Right ventricle myocardium inferior (tissue), 1 donor: ENCODE results near the gene CCL14. TPM values are rescaled to one million over a fixed set of nuclear protein-coding genes. Genes with fewer than 3 reads are reported as not detected.
A peak's percentile ranks its signal among the peaks of the same experiment; 100 is the strongest.
"Not testable (repeated sequence)": the region's sequence is repeated elsewhere in the genome, so short reads cannot be mapped to it uniquely, and the experiment has no call there.

Experiments used
- ATAC-seq: fragments of 200-7000 bp; cut with Tn5 transposase; one replicate; pipeline ENCODE4 v1.9.1; 2020; ENCODE audit warnings: mild to moderate bottlenecking, moderate library complexity
- DNase-seq: peaks from one replicate; pipeline ENCODE4 v3.0.0; 2021; ENCODE audit errors: missing footprints
- intact Hi-C: fragments of 100-400 bp; cut with DNase I; formaldehyde crosslinking; loops from one replicate; pipeline ENCODE4 v1.11.0; 2022
- total RNA-seq: library from RNA; stranded (reverse); fragmentation: NEBNext Ultra II Directional; extraction: Animal tissue kit (Norgen Biotek cat#: 25700); gene quantifications from one replicate; pipeline ENCODE4 v1.2.1, GENCODE V29; 2021
- donor health status: DM: no; HTN: yes; CAD: no; lungs with severe emphysema.

CCL14 gene
- total RNA-seq, 1 donor from 2014 or later = 10.3 TPM

- intact Hi-C loops = no loop called here
- ATAC-seq = no peak
Observed at GRCh38 chr17:35963663-35964062, 22.9 kb downstream of the CCL14 start.

GRCh38 chr17:35953720-35954119 is 32.8 kb downstream of the CCL14 start:
- intact Hi-C loops = no loop called here
- ATAC-seq (no peak), DNase-seq (no peak)

More at GRCh38 chr17:35963663-35964062, 22.9 kb downstream of the CCL14 start:
- DNase-seq = no peak

DNA sequence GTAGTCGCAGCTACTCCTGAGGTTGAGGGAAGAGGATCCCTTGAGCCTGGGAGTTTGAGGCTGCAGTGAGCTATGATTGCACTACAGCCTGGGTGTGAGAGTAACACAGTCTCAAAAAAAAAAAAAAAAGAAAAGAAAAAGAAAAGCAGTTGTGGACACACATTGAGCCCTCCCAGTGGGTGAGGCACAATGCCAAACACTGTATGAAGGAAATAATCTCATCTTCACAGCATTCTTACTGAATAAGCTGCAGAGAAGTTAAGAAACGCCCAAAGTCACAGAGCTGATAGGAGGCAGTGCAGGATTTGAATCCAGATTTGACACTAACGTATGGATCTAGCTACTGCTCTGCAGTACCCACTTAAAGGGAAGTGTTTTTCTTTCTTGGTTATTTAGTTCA is 37.1 kb downstream of the CCL14 start:
- ATAC-seq (no peak), DNase-seq (no peak)
- intact Hi-C loops = no loop called here

DNA sequence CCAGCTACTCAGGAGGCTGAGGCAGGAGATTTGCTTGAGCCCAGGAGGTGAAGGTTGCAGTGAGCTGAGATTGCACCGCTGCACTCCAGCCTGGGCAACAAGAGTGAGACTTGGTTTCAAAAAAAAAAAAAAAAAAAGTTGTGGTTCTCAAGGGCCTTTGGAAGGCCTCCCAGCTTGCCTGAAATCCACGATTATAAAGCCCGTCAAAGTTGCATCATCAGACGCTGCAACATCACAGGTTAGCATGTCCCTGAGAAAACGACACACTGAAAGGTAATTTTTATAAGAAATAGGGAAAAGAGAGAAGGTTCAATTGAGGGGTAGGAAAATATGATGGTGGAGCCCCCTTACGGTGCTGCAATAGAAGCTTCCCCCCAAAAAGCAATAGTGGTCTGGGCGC is 38.4 kb downstream of the CCL14 start:
- intact Hi-C loops = no loop called here
- ATAC-seq (no peak), DNase-seq (no peak)

GRCh38 chr17:35947156-35947585 is 39.4 kb downstream of the CCL14 start:
- DNase-seq (no peak), ATAC-seq (peak; percentile 37)
- intact Hi-C loops = no loop called here

GRCh38 chr17:35944151-35944550 is 42.4 kb downstream of the CCL14 start:
- DNase-seq (no peak), ATAC-seq (no peak)
- intact Hi-C loops = no loop called here

GRCh38 chr17:35943537-35943936 is 43.0 kb downstream of the CCL14 start, which contains the start of gene LYZL6:
TSS of gene LYZL6 (minus strand) at chr17:35943713. CDS start at chr17:35939356, 4,357 bp downstream.
- ATAC-seq (no peak), DNase-seq (no peak)
- intact Hi-C loops = no loop called here

DNA sequence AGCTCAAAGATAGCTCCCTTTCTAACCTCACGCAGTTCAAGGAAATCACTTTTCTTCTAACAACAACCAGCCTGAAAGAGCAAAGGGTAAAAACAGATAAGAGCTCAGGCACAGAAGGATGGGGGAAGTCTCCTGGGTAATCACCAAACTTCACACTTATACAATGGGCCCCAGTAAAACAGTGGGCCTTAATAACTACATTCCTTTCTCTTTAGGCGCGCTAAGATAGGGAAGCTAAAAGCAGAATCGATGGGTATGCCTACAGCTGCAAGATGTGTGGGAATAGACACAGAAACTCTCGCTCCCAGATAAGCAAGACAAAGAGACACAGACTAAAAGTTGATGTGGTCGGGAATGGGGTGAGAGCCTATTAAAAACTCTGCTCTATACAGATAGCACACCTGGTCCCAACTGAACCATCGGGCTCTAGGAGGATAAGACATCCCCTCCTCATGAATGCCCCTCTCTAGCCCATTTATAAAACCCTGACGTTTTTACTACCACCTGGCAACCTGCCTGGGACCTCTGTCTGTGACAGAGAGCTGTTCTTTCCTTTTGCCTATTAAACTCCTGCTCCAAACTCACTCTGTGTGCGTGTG is 43.8 kb downstream of the CCL14 start:
- intact Hi-C loops = no loop called here
- ATAC-seq (no peak), DNase-seq (no peak)

DNA sequence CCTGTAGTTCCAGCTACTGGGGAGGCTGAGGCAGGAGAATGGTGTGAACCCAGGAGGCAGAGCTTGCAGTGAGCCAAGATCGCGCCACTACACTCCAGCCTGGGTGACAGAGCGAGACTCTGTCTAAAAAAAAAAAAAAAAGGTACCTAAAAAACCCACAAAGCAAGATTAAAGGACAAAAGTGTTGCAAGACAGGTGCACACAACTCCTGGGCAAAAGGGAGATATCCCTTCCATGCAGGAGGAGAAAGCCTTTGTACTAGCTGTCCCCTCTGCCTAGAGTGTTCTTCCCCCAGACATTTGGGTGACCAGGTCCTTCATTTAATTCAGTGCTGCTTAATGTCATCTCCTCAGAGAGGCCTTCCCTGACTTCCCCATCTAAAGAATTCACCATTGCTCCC is 48.0 kb downstream of the CCL14 start:
- DNase-seq, ATAC-seq, intact Hi-C loops: not testable (repeated sequence)

DNA sequence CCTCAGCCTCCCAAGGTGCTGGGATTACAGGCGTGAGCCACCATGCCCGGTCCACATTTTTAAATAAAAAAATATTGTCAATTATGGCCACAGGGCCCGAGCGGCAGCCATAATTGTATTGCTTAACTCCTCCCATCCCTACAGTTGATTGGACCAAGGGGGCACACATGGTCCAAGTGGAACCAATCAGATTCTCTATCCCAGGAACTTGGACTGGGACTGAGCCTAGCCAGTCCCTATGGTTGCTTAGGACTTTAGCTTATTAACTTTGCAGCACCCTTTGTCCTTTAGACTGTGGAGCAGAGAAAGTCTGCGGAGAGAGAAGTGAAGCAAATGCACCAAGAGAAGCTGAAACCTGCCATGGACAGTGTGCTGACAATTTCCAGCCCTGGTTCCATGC is 50.5 kb downstream of the CCL14 start:
- ATAC-seq (no peak), DNase-seq (no peak)
- intact Hi-C loops = no loop called here

DNA sequence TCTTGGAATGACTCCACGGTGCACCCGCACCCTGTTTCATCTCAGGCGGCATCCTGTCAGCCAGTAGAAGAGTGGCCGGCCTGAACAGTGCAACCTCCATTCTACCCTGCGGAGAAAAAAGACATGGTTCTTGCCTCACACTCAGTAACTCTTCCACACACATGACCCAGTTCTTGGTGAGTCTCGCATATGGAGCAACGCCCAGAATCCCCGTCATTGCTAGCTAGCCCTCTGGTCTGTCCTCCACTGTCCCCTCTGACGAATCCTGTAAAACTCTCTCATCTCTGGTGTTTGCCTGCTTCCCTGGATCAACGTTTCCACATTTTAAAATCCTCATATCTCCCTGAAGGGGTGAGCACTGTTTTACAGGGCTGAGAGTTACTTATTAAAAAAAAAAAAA is 51.8 kb downstream of the CCL14 start:
- ATAC-seq (no peak), DNase-seq (no peak)

More for the DNA sequence above, 51.8 kb downstream of the CCL14 start:
- intact Hi-C loops = no loop called here

Other genes starting within 250 kb of the CCL14 start
- gene GAS2L2, start 233.5 kb downstream of the CCL14 start, total RNA-seq = 0.27 TPM
- gene C17orf50, start 225.8 kb downstream of the CCL14 start, total RNA-seq = not detected
- gene MMP28, start 191.1 kb downstream of the CCL14 start, total RNA-seq = 2.3 TPM
- 95.9 TPM for gene TAF15, start 177.2 kb downstream of the CCL14 start, total RNA-seq
- not detected for gene HEATR9, start 117.8 kb downstream of the CCL14 start, total RNA-seq
- gene CCL5, start 106.4 kb downstream of the CCL14 start, total RNA-seq = 1.7 TPM
- not detected for gene RDM1, start 56.0 kb downstream of the CCL14 start, total RNA-seq
- not detected for gene LYZL6, start 43.0 kb downstream of the CCL14 start, total RNA-seq
- gene CCL16, start 5.2 kb downstream of the CCL14 start, total RNA-seq = not detected
- gene CCL15, start 14.8 kb upstream of the CCL14 start, total RNA-seq = not detected
- not detected for gene CCL23, start 31.2 kb upstream of the CCL14 start, total RNA-seq
- gene CCL18, start 77.5 kb upstream of the CCL14 start, total RNA-seq = 3.7 TPM
- gene CCL3, start 103.4 kb upstream of the CCL14 start, total RNA-seq = not detected
- 0.92 TPM for gene CCL4, start 117.1 kb upstream of the CCL14 start, total RNA-seq
- gene TBC1D3B, start 189.9 kb upstream of the CCL14 start, total RNA-seq = 4.0 TPM
- not detected for gene CCL3L1, start 210.0 kb upstream of the CCL14 start, total RNA-seq
- not detected for gene CCL4L2, start 224.3 kb upstream of the CCL14 start, total RNA-seq